ENCODE results near the gene ALDH1L1.

Gene ALDH1L1

GRCh38 chr3:126152901-126153694 lies 27.3 kb downstream of the ALDH1L1 start:
- H3K4me3 ChIP-seq (ENCODE audit: low read depth, low read length), result no peak overlapping the region
- no peak for TF ChIP-seq CTCF (IDR thresholded peaks at IDR 0.05; ENCODE audit: control insufficient read depth, extremely low read depth, insufficient read depth)
- DNase-seq (ENCODE audit: low read depth), result no peak

GRCh38 chr3:126152458-126152857 lies 27.9 kb downstream of the ALDH1L1 start:
- H3K4me3 ChIP-seq (ENCODE audit: low read depth, low read length), result no peak overlapping the region
- DNase-seq (ENCODE audit: low read depth), result no peak
- TF ChIP-seq CTCF (IDR thresholded peaks at IDR 0.05; ENCODE audit: control insufficient read depth, extremely low read depth, insufficient read depth), result no peak

DNA sequence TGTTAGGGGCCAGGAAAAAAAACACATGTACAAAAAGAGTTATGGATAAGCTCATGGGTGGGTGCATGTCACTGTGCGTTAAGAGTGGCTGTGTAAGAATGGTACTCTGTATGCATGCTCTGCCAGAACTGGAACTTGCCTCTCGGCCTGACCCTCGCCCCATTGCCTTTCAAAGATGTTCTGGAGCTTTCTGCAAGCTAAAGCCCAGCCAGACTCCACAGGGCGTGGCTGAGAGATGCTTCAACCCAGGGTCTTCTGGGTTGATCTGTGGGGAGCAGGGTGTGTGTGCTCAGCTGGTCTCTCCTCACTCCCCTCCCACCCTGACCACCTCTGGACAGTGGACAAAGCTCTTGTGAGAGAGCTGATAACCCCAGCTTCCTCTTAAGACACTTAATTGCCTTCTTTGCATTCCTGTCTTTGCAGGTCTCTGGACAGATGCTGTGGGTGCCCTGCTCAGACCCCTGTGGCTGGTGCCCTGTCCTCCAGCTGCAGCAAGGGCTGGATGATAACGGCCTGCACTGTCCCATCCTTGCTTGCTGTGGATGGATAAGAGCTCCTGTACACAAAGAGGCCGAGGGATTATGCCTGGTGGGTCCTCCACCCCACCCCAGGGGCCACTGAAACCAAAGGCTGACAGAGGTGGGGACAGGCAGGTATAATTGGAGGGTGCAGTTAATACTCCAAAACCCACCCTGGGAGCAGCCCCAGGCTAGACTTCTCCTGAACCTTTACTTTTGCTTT lies 28.7 kb downstream of the ALDH1L1 start:
- no peak for DNase-seq (ENCODE audit: low read depth)
- no peak overlapping the region for H3K4me3 ChIP-seq (ENCODE audit: low read depth, low read length)
- TF ChIP-seq CTCF (IDR thresholded peaks at IDR 0.05; ENCODE audit: control insufficient read depth, extremely low read depth, insufficient read depth), result no peak

- no peak for DNase-seq (ENCODE audit: low read depth)
- H3K4me3 ChIP-seq (ENCODE audit: low read depth, low read length), result no peak overlapping the region
- TF ChIP-seq CTCF (IDR thresholded peaks at IDR 0.05; ENCODE audit: control insufficient read depth, extremely low read depth, insufficient read depth), result no peak
Observed at GRCh38 chr3:126149960-126150515, 30.3 kb downstream of the ALDH1L1 start.

- H3K4me3 ChIP-seq (ENCODE audit: low read depth, low read length), result no peak overlapping the region
- TF ChIP-seq CTCF (IDR thresholded peaks at IDR 0.05; ENCODE audit: control insufficient read depth, extremely low read depth, insufficient read depth), result no peak
- DNase-seq (ENCODE audit: low read depth), result no peak
Observed at GRCh38 chr3:126149256-126149902, 31.0 kb downstream of the ALDH1L1 start.

DNA sequence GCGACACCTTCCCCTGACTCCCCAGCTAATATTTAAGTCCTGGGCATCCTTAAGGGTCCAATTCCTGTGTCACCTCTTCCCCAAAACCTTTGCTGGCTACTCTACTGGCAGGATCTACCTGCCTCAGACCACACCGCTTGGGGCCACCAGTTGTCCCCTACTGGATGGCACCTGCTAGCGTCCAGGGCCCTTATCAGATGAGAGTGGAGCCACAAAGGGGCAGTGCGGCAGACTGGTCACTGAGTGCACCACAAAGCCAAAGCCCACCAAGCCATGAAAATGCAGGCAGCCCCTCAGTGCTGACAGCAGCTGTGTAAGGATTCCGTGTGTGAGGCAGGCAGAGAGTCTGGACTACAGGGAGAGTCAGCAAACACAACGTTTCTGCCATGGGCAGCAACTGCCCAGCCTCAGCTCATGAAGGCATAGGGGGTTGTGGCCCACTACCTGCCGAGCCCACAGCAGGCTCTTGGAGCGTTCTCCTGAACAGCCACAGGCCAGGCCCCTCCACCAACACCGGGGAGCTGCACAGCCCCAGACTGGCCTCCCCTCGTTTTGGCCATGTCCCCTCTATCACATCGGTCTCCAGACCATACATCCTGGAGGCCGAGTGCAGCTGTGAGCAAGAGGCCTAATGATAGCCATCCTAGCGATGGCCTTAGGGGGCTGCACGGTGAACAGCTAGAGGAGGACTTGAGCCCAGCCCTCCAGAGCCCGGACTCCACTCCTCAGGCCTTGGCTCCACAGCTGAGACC lies 32.3 kb downstream of the ALDH1L1 start:
- H3K4me3 ChIP-seq (ENCODE audit: low read depth, low read length), result no peak overlapping the region
- no peak for TF ChIP-seq CTCF (IDR thresholded peaks at IDR 0.05; ENCODE audit: control insufficient read depth, extremely low read depth, insufficient read depth)
- no peak for DNase-seq (ENCODE audit: low read depth)

Data from LNCaP clone FGC (cell line).